GM19397 (cell line): ENCODE measurements around the gene FAM229B.
"Not testable (repeated sequence)": the region's sequence is repeated elsewhere in the genome, so short reads cannot be mapped to it uniquely, and the experiment has no call there.

Experiments
- ATAC-seq: cut with Tn5 transposase; IDR thresholded peaks from one replicate; pipeline ENCODE4 v1.9.1; 2021; ENCODE audit warnings: mild to moderate bottlenecking, moderate library complexity; ENCODE audit not compliant: unreplicated experiment

Gene FAM229B

GRCh38 chr6:112087136-112087911 lies at the start of gene FAM229B, which contains the start of gene TUBE1:
TSS of gene FAM229B (plus strand) at chr6:112087591. CDS start at chr6:112099284, 11,693 bp downstream.
TSS of gene TUBE1 (minus strand) at chr6:112087482. CDS start at chr6:112087434, 48 bp downstream.
- peak; percentile 98 for ATAC-seq

- ATAC-seq, result no peak
Measured at GRCh38 chr6:112037783-112038216, 49.6 kb upstream of the FAM229B start.

DNA sequence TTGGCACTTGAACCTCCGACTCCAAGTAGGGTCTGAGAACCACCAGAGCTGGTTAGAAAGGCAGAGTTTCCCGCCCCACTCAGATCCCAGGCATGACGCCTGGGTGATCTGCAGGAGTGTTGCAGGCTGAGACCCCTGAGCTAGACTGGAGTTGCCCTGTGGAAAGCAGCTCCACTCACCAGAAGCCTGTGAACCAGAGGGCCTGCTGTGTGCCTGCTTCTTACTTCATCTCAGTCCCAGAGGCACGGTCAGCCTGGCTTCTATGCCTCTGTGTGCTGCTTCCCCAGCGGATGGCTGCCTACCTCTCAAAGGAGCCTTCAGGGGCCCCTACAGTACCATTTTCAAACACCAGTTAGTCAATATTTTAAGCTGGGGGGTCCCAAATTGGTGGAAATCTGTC lies 49.1 kb upstream of the FAM229B start:
- no peak for ATAC-seq

DNA sequence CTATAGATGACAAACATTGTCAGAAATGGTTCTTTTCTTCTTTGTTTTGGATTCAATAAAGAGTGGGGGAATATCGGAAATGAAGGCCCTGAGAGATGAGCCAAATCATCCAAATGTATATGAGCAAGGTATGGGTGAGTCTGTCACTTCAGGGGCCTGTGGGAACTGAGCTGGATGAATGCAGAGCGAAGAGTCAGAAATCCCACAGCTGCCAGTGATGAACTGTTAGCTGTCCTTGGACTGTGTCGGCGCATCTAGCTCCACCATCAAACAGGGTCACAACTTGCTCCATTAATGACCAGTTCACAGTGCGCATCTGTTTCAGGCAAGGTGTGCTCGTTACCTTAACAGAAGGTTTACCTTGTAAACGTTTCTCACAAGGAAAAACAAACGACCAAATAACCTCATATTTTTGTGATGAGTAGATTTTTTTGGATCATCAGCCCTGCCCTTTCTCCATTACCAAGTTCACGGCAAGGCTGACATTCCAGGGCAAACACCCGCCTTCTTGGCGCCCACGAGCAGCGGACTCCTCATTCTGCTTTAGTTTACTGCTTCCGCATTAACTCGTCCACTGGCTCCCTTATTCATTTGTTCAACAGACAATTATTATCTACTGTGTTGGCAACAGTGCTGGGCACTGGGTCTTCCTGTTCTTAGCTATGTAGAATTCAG lies 48.5 kb upstream of the FAM229B start:
- no peak for ATAC-seq

DNA sequence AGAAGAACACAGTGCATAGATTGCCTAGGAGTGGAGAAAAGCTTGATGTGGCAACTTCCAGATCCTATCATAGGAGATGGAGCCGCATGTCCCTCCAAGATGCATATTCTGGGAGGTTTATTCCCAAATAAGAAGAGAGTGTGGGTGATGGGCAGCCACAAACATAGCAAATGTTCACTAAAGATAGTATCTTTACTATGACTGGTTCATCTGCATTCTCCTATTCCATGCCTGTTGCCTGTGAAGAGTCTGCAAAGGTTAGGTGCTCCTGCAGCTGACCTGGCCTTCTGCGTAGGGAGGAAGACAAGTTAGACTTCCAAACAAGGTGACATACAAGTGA lies 48.0 kb upstream of the FAM229B start:
- ATAC-seq, result no peak

GRCh38 chr6:112040956-112041355 lies 46.4 kb upstream of the FAM229B start:
- ATAC-seq, result no peak

DNA sequence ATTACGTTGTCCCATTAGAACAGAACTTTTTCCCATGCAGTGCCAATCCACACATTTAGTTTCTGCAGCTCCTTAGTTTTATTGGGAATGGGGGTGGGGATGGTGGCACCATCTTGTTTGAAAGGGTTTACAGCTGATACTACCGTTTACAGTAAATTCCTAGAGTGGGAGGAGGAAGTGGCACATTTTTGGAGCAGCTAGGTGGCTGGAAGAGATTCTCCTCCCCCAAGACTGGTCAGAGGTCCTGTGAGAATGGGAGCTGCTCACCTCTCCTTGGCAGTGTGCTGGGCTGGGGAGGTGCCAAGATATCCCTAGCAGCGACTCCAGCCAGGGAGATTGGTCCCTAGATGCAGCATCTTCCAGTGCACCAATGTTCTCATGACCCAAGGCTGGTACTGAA lies 45.9 kb upstream of the FAM229B start:
- no peak for ATAC-seq

DNA sequence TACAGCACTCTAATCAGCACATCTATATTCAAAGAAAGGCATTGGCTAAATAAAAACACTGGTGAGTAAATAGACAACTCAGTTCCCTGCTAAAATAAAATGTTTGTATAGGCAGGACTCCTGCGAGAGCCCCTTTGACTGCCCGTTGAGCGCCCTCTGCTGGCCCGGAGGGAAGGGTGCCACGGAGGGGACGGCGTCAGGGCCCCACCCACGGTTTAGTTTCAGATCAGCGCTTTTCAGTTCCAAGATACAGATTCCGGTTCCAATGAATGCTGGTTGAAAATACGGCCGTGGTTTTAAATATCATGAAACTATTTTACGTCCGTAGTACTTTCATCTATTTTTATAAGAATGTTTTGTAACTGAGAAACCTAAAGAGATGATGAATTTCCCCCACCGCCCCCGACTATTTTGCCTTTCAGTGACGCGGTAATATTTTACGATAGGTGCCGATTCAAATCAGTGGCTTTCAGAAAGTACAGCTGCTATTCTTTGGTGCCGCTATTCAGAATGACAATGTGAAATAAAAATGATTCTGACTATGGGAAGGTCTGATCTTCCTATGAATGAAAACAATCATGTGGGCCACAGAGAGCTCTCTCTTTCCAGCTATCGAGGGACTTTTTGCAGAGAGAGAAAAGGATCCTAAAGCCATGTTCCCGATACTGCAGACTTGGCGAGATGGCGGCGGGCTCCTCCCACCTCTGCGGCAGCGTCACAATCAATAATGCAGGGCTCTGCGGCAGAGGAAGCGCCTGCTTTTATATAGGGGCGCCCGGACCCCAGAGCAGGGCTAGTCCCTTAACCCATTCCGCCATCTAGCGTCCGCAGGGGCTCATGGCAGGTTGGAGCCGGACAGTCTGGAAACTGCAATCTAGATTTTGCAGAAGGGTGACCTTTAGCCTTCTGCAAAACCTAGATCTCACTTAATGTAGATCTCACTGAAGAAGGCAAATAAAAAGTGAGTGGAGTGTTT lies 44.1 kb upstream of the FAM229B start:
- ATAC-seq, result peak; percentile 88

DNA sequence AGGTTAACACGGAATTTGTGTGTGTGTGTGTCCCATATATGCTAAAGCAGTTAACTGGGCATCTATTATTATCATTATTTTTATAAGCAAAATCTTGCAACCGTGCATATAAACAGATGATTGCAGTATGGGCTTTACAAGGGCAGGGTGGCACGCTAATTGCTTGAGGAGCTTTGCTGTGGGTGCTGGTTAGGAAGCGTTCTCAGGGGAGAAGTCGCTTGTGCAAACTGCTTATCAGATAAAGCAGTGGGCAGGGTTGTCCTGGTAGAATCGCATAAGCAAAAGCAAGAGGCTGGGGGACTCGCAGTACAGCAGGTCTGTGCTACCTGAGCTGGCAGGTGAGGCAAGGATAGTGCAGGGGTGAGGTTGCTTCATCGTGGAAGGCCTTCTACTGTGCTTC lies 43.2 kb upstream of the FAM229B start:
- no peak for ATAC-seq

DNA sequence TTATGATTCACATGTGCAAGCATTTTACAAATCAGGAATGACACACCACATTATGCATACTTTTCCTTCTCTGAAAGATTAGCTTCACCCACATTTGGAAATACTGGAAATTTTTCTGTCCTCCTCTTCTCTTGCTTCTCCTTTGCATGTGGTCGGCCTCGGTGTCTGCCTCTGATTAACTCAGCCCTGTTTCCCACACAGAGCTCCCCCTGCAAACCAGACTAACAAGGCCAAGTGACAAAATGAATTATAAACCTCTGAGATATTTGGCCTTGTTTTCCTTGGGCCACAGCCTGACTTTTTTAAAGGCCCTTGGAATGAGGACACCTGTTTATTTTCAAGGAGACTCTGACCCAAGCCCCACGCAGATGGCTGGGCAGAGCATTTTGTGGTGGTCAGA lies 42.5 kb upstream of the FAM229B start:
- no peak for ATAC-seq

- not testable (repeated sequence) for ATAC-seq
Measured at GRCh38 chr6:112047523-112047922, 39.9 kb upstream of the FAM229B start.

DNA sequence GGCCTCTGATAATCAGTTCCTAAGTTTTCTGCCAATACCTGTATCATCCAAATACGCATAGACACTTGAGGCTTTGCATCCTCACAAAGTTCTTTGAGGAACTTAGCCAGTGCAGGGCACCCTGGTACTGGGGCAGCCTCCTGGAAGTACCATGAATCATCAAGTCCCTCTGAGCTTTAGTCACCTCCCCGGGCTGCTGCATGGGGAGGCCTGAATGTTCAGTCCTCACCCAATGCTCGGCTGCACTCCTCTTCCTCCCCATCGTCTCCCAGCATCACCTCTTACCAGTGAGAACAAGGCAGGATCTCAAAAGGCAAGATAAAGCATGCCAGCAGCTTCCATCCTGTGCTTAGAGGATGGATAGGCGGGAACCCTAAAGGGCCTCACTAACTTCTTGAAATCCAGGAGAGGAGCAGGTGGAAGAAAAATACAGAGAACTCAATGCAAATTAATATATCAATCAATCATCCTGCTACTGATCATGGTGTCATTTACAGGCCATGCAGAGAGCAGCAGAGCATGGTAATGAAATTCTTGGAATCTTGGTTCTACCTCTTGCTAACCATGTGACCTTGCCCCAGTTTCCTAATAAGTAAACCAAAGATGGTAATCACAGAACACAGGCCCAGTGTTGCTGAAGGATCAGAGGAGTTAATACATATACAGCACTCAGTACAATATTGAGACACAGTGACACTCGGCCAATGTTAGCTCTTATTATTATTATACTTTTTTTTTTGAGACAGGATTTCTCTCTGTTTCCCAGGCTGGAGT lies 38.2 kb upstream of the FAM229B start:
- ATAC-seq, result no peak

DNA sequence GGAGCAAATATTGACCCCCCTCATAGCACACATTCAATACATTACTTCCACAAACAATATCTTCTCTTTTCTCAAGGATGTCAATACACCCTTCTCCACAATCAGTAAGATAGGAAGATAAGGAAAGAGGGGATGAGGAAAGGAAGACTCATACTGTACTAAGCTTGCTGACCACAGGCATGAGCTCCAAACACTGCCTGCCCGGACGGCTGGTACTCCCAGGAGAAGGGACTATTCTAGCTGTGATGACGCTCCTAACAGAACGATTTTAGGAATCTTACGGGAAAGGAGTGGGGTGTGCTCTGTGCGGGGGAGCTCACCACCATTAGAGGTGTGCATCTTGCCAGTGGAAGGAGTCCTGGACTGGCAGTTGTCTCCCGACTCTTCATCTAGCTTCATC lies 37.4 kb upstream of the FAM229B start:
- ATAC-seq, result no peak

DNA sequence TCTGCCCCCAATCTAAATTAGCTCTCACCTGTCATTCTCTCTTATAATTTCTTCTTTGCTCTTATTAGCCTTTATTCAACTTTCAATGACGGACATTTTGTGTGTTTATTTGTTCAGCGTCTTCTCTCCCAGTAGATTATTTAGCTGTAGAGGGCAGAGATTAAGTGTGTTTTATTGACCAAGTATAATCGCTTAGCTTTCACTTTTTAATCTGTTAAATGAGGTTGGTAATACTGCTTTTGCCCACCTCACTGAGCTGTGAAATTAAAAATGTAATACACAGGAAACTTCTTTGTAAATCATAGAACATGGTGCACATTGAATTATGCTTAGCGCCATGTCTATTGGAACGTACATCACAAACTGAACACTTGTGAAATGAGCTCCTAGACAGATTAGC lies 37.0 kb upstream of the FAM229B start:
- no peak for ATAC-seq

GRCh38 chr6:112051251-112051740 lies 36.1 kb upstream of the FAM229B start:
- ATAC-seq, result not testable (repeated sequence)

GRCh38 chr6:112054001-112054400 lies 33.4 kb upstream of the FAM229B start, which contains the start of gene CCN6:
TSS of gene CCN6 (plus strand) at chr6:112054104. CDS start at chr6:112054358, 254 bp downstream.
- no peak for ATAC-seq

GRCh38 chr6:112054555-112055190 lies 32.7 kb upstream of the FAM229B start:
- ATAC-seq, result no peak

DNA sequence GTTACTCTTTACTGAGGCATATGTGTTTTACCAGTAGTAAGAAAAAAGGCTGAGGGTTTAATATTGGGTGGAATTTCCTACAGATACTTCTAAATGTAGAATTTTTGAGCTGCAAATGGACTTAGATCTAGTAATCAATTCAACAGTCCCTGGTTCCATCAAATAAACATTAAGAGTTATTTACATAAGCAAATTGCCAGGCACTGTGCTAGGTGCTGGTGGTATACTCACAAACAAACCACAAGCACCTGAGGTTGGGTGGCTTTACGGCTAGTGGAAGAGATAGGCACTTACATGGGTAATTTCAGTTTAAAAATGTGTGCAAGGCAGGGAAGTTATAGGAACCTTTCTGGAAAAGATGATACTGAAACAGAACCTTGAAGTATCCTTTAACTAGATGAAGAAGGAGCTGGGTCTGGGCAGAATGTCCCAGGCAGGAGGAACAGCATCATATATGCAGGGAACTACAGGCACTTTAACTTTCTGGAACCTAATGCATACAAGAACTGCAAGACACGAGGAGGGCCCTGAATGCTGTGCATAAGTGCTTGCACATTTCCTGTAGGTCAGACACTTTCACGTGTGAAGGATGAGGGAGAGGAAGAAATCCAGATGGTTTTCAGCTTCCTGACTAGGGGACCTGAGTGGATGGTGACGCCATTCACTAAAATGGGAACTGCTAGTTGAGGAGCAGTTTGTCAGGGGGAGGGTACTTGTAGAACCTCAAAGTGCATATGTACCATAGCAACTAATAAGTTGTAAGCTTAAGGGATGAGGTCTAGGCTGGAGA lies 29.0 kb upstream of the FAM229B start:
- ATAC-seq, result no peak

DNA sequence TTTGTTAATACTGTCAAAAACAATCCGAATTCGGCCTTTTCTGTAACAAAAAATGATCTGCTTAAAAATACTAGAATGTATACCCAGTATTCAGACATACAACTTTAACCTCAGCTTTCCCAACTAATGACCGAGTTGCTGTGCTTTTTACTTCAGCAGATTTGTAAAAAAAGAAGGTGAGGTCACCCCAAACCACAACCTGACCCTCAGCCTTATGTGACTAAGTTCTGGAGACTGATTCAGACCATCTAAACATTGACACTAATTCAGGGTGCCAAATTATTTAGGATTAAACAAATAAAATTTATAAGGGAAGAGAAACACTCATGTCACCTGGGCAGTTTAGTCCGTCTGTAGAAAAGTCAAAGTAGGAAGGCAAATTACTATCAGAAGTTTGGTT lies 25.8 kb upstream of the FAM229B start:
- ATAC-seq, result no peak
